GM21619 (cell line): ENCODE data around the gene FOXF1.

ENCODE experiments used
- ATAC-seq: cut with Tn5 transposase; IDR thresholded peaks from one replicate; pipeline ENCODE4 v1.9.1; 2021; ENCODE audit not compliant: unreplicated experiment

FOXF1 gene

DNA sequence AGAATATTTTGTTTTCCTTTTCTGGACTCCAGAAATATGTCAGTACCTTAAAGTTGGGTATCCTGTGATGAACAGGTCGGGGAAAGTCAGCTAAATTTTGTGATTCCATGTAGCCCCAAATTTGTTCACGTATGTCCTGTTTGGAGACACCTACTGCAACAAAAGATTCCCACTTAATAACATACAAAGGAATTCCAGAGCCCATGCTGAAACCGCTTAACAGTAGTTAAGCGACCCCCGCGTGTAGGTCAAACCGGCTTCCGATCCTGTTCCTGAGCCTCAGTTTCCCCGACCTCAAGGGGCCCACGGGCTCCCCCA, 44.2 kb downstream of the FOXF1 start:
- no peak for ATAC-seq

DNA sequence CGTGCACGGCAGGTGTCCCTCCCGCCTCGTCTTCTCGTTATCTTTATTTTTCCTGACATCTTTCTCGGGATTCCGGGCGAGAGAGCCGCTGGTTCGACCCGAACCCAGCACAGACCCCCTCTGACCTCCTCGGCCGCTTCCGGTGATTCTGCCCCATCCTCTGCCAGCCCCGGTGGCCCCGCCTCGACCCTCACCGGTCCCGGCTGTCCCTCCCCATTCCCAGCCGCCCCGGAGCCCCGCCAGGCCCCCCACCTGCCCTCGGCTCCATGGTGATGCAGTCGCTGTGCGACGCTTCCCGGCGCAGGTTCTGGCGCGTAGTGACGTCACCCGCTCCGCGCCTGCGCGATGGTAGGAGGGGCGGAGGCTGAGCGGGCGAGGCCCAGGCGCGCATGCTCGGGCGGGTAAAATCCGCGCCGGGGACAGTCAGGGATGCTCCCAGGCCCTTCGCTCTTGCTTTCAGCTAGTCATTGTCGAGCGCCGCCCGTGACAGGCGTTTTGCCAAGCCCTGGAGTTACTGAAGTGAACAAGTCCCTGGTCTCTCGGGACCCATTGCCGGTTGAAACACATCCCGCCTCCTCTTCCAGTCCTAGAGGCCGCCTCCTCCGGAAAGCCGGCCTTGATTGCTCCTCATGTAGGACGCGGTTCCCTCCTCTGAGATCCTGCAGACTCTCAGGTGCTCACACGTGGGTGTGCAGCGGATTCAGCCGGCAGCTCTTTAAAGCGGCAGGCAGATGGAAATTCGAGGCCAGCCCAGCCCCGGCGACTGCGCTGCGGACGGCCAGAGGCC, 44.8 kb downstream of the FOXF1 start, which contains the start of gene MTHFSD:
MTHFSD (minus strand) TSS at position 319 of the 787 bp plus-strand sequence; CDS start at position 268, 51 bp downstream.
- ATAC-seq: peak; percentile 78

DNA sequence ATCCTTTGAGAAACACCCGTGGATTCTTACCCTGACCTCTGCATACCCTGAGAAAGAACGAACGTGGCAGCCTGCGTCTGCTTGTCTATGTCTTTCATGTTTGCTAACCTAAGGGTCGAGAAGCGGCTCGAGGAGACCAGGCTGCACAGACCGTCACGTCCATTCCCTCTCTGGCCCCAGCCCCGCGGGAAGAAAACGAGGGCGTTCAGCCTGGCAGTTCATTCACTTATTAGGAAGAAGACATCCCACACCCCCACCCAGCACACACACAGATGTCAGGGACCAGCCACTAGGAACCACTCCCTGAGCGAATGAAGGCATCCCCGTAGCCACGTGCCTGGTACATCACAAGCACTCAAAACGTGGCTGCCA, 45.4 kb downstream of the FOXF1 start:
- ATAC-seq: no peak

DNA sequence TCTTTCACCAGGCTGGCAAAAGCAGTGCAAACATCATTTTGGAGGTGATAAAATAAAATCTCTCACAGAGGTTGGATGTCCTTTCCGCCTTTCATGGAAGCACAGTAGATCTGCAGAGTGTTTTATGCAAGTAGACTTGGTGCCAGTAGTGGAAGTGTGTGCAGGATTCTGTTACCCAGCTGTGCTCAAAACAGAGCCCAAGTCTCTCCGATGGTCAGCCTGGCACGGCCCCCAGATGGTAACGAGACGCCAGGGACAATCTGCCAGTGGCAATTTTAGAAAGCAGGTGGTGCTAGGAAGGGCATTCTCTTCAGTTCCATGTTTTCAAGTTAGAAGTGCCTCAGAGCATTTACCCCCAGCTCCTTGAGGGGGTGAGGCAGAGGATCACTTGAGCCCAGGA, 46.2 kb downstream of the FOXF1 start:
- ATAC-seq: no peak

DNA sequence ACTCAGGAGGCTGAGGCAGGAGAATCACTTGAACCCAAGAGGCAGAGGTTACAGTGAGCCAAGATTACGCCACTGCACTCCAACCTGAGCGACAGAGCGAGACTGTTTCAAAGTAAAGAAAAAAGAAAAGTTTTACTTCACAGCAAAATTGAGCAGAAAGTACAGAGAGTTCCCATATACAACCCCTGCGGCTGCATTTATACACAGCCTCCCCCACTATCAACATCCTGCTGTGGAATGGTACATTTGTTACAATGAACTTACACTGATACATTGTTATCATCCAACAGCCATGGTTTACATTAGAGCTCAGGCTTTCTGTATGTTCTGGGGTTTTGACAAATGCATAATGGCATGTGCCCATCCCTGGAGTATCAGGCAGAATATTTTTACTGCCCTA, 47.3 kb downstream of the FOXF1 start:
- ATAC-seq: no peak

DNA sequence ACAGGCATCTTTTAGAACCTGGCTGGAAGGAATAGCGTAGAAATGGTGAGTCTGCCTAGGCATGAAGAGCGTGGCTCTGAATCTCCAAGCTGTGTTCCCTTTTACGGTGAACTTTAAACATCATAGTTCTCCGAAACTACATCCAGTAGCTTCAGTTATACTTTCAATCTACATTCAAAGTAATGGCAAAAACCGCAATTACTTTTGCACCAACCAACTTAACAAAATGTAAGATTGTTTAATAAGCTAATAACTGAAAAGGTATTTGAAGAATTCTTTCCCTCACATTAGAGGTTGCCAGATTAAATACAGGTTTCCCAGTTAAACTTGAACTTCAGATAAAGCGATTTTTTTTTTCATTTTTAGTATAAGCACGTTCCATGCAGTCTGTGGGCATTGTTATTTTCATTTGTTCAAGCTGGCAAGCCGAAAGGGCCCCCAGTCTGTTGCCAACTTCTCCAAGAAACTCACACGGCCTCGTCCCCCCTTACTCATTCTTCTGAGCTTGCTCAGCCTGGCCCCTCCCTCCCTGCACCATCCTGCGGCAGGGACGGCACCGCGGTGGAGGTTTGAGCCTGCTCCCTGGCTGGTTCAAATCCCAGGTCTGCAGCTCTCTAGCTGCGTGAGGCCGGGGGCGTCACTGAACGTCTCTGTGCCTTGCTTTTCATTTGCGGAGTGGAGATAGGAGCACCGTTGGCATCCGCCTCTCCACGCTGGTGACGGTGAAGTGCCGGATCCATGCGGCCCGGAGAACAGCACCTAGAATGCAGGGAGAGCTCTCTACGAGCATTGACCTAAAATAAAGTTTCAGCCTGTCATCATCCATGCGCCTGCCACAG, 48.2 kb downstream of the FOXF1 start:
- ATAC-seq: no peak

DNA sequence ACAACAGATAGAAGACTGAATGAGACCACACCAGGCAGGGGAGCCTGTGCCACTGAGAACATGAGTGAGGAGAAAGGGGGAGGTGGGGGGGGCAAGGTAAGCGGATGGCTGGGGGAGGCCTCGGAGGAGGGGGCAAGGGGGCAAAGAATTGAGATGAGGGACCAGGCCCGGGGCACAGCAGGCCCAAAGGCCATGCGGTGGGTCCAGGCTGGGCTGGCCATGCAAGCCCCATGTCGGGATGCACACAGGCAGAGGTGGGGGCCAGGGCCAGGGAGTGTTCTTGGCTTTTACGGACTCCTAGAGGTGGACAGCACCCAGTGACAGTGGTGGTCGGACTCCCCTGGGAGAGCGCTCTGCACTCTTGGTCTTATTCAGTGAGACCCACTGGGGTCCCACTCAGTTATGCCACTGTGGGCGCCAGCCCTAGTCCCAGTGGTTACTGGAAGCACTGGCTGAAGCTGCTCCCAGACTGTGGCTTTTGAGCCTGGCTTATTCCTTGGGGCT, 49.5 kb downstream of the FOXF1 start:
- ATAC-seq: no peak

DNA sequence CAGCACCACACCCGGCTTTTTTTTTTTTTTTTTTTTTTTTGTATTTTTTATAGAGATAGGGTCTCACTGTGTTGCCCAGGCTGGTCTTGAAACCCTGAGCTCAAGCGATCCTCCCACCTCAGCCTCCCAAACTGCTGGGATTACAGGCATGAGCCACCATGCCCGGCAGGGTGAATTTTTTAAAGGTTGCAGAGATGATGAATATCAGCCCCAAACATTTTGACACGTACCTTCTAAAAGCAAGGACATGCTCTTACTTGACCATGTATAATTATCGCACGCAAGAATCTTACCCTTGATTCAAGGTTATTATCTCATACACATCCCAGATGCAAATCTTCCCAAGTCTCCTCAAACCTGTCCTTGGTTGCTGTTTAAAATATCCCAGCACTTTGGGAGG, 52.0 kb downstream of the FOXF1 start:
- no peak for ATAC-seq

DNA sequence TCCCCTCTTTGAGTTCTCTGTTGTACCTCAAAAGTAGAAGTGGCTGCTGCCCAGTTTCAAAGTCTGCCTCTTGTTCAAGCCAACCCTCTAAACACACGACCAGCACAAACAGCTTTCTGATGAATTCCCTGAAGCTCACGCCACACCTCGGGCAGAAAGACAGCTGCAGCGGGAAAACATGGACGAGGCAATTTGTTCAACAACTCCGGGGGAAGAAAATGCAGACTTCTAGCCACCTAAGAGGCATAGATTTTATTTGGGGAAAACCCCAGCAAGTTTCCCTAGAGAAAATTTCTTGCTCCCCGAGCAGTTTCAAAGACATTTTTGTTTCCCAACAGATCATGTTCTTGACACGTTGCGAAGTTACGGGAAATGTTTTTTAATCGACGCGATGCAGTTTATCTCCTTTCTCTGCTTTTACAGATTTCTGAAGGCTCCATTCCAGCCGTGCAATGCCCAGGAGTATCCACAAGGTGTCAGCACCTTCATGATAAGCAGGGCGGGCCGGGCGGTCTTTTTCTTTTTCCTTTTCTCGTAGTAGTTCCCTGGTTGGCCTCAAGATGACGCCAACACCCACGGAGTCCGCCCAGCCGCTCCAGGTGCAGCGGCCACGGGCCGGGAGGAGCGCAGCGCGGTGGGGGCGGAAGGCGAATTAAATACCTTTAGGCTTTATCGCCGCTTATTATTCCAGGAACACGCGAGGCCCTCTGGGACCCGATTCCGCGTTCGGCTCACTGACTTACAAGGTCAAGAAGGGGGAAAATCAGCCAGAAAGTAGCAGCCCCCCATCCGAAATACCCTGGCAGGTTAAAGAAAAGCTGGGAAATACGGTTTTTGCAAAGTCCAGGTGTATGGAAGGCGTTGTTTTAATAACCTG, 53.4 kb downstream of the FOXF1 start:
- ATAC-seq: no peak
